Measurements from ENCODE around the gene CRYZL1.
"Not testable (repeated sequence)": the region's sequence is repeated elsewhere in the genome, so short reads cannot be mapped to it uniquely, and the experiment has no call there.

Gene CRYZL1

DNA sequence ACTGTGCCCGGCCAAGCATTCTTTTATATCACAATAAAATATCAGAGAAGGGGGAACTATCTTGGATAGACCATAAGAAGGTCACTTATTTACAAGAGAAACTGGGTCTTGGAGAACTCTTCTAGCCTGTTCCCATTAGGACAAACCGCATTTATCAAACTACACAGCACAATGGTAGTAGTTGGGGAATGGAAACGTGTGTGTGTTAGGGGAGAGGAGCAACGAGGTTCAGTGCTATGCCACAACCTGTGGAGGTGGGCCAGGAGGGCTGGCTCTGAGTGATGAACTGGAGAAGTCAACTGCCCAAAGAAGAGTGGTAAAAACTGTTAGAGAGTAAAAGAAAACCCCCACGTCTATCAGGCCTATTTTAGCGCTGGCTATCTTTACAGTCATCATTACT, 54.6 kb downstream of the CRYZL1 start:
- Histone ChIP-seq H3K27ac (ENCODE audit: low read length) (no peak overlapping the region), H3K4me1 (ENCODE audit: low read length) (peaks cover 13% of the 10 kb centered on the region), H3K9ac (ENCODE audit: low read length) (no peak overlapping the region)

DNA sequence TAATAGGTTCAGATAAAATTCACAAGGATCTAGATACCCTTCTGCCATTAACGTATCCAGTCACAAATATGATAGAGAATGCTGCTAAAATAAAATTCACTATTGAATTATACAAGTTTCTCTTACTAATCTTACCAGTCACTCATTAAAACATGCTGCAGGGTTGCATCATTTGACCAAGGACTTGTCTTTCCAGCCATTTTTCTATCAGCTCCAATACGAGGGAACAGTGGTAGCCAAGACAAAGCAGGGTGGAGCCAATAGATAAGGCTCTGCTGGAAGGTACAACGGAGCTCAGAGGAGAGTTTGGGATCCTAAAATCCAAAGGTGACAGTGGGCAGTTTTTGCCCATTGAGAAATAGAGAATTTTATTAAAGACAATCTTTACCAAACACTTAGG, 57.1 kb downstream of the CRYZL1 start:
- H3K9ac ChIP-seq (ENCODE audit: low read length) = no peak overlapping the region
- H3K79me2 ChIP-seq (ENCODE audit: low read length) = peaks cover 20% of the 10 kb centered on the region
- no peak overlapping the region for H3K4me3 ChIP-seq (ENCODE audit: low read length)
- no peak overlapping the region for H2AFZ ChIP-seq (ENCODE audit: low read depth, low read length)
- no peak overlapping the region for H3K4me2 ChIP-seq (ENCODE audit: low read length)
- H3K4me1 ChIP-seq (ENCODE audit: low read length) = peaks cover 12% of the 10 kb centered on the region
- no peak overlapping the region for H3K27ac ChIP-seq (ENCODE audit: low read length)
- no peaks in the 10 kb centered on the region for H4K20me1 ChIP-seq (ENCODE audit: insufficient read depth, low read length)
- TF ChIP-seq EZH2phosphoT487 (IDR thresholded peaks at IDR 0.05; ENCODE audit: low read depth) = no peak
- TF ChIP-seq, protein P1, sequence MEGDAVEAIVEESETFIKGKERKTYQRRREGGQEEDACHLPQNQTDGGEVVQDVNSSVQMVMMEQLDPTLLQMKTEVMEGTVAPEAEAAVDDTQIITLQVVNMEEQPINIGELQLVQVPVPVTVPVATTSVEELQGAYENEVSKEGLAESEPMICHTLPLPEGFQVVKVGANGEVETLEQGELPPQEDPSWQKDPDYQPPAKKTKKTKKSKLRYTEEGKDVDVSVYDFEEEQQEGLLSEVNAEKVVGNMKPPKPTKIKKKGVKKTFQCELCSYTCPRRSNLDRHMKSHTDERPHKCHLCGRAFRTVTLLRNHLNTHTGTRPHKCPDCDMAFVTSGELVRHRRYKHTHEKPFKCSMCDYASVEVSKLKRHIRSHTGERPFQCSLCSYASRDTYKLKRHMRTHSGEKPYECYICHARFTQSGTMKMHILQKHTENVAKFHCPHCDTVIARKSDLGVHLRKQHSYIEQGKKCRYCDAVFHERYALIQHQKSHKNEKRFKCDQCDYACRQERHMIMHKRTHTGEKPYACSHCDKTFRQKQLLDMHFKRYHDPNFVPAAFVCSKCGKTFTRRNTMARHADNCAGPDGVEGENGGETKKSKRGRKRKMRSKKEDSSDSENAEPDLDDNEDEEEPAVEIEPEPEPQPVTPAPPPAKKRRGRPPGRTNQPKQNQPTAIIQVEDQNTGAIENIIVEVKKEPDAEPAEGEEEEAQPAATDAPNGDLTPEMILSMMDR (IDR thresholded peaks at IDR 0.05; ENCODE audit: low read depth, low read length) = no peak
- peaks cover 13% of the 10 kb centered on the region for H3K36me3 ChIP-seq (replicated peaks; ENCODE audit: low read depth, low read length)
- no peaks in the 10 kb centered on the region for H3K27me3 ChIP-seq (ENCODE audit: low read depth, low read length)
- H3K9me3 ChIP-seq (ENCODE audit: insufficient read depth, low read length) = no peaks in the 10 kb centered on the region

More for the DNA sequence above, 54.6 kb downstream of the CRYZL1 start:
- no peak overlapping the region for H2AFZ ChIP-seq (ENCODE audit: low read depth, low read length)
- H3K79me2 ChIP-seq (ENCODE audit: low read length) = peaks cover 20% of the 10 kb centered on the region
- TF ChIP-seq, protein P1 (IDR thresholded peaks at IDR 0.05; ENCODE audit: low read depth, low read length) = no peak
- no peak for TF ChIP-seq EZH2phosphoT487 (IDR thresholded peaks at IDR 0.05; ENCODE audit: low read depth)
- H3K27me3 ChIP-seq (ENCODE audit: low read depth, low read length) = no peaks in the 10 kb centered on the region
- H3K4me2 ChIP-seq (ENCODE audit: low read length) = peak overlapping the region; percentile 99
- no peaks in the 10 kb centered on the region for H4K20me1 ChIP-seq (ENCODE audit: insufficient read depth, low read length)
- H3K36me3 ChIP-seq (replicated peaks; ENCODE audit: low read depth, low read length) = peaks cover 13% of the 10 kb centered on the region
- H3K9me3 ChIP-seq (ENCODE audit: insufficient read depth, low read length) = no peaks in the 10 kb centered on the region
- H3K4me3 ChIP-seq (ENCODE audit: low read length) = peak overlapping the region; percentile 98; the same call in 1 of the 2 replicates

- Histone ChIP-seq H3K4me3 (ENCODE audit: low read length) (no peak overlapping the region), H3K9ac (ENCODE audit: low read length) (no peak overlapping the region), H4K20me1 (ENCODE audit: insufficient read depth, low read length) (no peaks in the 10 kb centered on the region), H3K79me2 (ENCODE audit: low read length) (peaks cover 9% of the 10 kb centered on the region), H3K27ac (ENCODE audit: low read length) (no peak overlapping the region; the same call in 1 of the 2 replicates), H3K4me2 (ENCODE audit: low read length) (no peak overlapping the region), H2AFZ (ENCODE audit: low read depth, low read length) (no peak overlapping the region), H3K27me3 (ENCODE audit: low read depth, low read length) (no peaks in the 10 kb centered on the region), H3K36me3 (replicated peaks; ENCODE audit: low read depth, low read length) (peaks cover 18% of the 10 kb centered on the region), H3K9me3 (ENCODE audit: insufficient read depth, low read length) (no peaks in the 10 kb centered on the region), H3K4me1 (ENCODE audit: low read length) (no peaks in the 10 kb centered on the region)
- no peak for TF ChIP-seq EZH2phosphoT487 (IDR thresholded peaks at IDR 0.05; ENCODE audit: low read depth)
- TF ChIP-seq, protein P1 (IDR thresholded peaks at IDR 0.05; ENCODE audit: low read depth, low read length) = no peak
Measured at GRCh38 chr21:33578959-33579542, 62.5 kb downstream of the CRYZL1 start.

DNA sequence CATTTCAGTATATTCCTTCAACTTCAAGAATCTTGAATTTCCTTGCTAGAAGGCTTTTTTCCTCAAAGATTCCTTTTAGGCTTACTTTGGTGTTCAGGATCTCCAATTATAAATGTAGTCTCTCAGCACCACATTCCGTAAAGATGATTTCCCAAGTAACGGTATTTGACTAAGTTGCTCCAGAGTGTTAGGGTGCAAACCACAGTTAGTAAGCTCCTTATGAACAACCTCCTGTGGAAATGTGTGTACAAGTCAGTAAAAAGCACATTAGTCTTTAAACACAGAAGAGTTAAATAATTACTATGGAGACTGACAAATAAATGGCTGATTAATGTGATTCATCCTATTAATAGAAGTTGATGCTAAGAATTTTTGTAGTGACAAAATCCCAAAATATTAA, 63.3 kb downstream of the CRYZL1 start:
- Histone ChIP-seq H3K4me3 (ENCODE audit: low read length) (no peak overlapping the region), H4K20me1 (ENCODE audit: insufficient read depth, low read length) (no peaks in the 10 kb centered on the region), H3K4me2 (ENCODE audit: low read length) (no peak overlapping the region), H3K9ac (ENCODE audit: low read length) (no peak overlapping the region), H3K27me3 (ENCODE audit: low read depth, low read length) (no peaks in the 10 kb centered on the region), H2AFZ (ENCODE audit: low read depth, low read length) (no peak overlapping the region), H3K27ac (ENCODE audit: low read length) (no peak overlapping the region), H3K79me2 (ENCODE audit: low read length) (peaks cover 9% of the 10 kb centered on the region), H3K9me3 (ENCODE audit: insufficient read depth, low read length) (no peaks in the 10 kb centered on the region), H3K36me3 (replicated peaks; ENCODE audit: low read depth, low read length) (peaks cover 23% of the 10 kb centered on the region), H3K4me1 (ENCODE audit: low read length) (no peaks in the 10 kb centered on the region)
- no peak for TF ChIP-seq EZH2phosphoT487 (IDR thresholded peaks at IDR 0.05; ENCODE audit: low read depth)
- TF ChIP-seq, protein P1 (IDR thresholded peaks at IDR 0.05; ENCODE audit: low read depth, low read length) = no peak

DNA sequence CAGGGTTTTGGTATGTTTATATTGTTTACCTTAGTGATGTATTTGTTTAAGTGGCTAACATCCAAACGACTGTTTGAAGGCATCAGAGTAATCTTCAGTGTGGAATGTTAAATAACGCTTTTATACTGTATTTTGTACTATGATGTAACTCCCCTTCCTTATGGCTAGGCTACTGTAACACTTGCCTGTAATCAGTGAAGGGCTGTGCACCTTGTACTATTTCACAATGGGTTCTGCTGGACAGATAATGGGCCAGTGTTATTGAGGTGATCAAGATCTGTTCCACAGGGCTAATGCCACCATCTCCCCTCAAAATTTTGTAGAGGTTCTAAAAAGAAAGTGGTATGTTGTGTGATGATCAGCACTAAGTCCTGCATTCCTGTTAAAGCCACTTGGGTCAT, 64.8 kb downstream of the CRYZL1 start:
- H3K4me3 ChIP-seq (ENCODE audit: low read length); H3K4me1 ChIP-seq (ENCODE audit: low read length); H3K9me3 ChIP-seq (ENCODE audit: insufficient read depth, low read length); H3K27ac ChIP-seq (ENCODE audit: low read length); H3K9ac ChIP-seq (ENCODE audit: low read length); H3K4me2 ChIP-seq (ENCODE audit: low read length); H4K20me1 ChIP-seq (ENCODE audit: insufficient read depth, low read length); H3K27me3 ChIP-seq (ENCODE audit: low read depth, low read length); H2AFZ ChIP-seq (ENCODE audit: low read depth, low read length): not testable (repeated sequence)
- peaks cover 35% of the 10 kb centered on the region for H3K36me3 ChIP-seq (replicated peaks; ENCODE audit: low read depth, low read length)
- peaks cover 17% of the 10 kb centered on the region for H3K79me2 ChIP-seq (ENCODE audit: low read length)

Measured in OCI-LY3 (cell line).